Measurements from ENCODE around the gene PLB1. TPM values are rescaled to one million over a fixed set of nuclear protein-coding genes. Genes with fewer than 3 reads are reported as not detected.

Gene PLB1
- polyA plus RNA-seq, 1 experiment, result 0.38 TPM

- H3K36me3 ChIP-seq (ENCODE audit: control insufficient read depth, insufficient read depth, low read length), result no peaks in the 10 kb centered on the region
- no peak for DNase-seq (ENCODE audit: low read depth)
- no peak overlapping the region for H3K4me3 ChIP-seq (ENCODE audit: low read depth, low read length)
- ChIA-PET CTCF (interaction anchor here (0.5 to 1.8 kb wide), 2 partner anchors 12 to 25 kb away, joined by 3 read pairs; no protein-coding TSS in a partner anchor), POLR2A (no interaction called here)
- H3K27me3 ChIP-seq (ENCODE audit: control insufficient read depth, insufficient read depth, low read length), result no peaks in the 10 kb centered on the region
- TF ChIP-seq CTCF (IDR thresholded peaks at IDR 0.05; ENCODE audit: insufficient read depth, low read depth, low read length), result no peak
Observed at GRCh38 chr2:28678944-28679343, 183.1 kb downstream of the PLB1 start.

- no peak overlapping the region for H3K4me3 ChIP-seq (ENCODE audit: low read depth, low read length)
Observed at GRCh38 chr2:28680657-28681056, 184.8 kb downstream of the PLB1 start.

GRCh38 chr2:28681158-28681571 lies 185.3 kb downstream of the PLB1 start:
- ChIA-PET CTCF (no interaction called here), POLR2A (no interaction called here)
- DNase-seq (ENCODE audit: low read depth), result no peak
- no peak overlapping the region for H3K4me3 ChIP-seq (ENCODE audit: low read depth, low read length)
- no peaks in the 10 kb centered on the region for H3K36me3 ChIP-seq (ENCODE audit: control insufficient read depth, insufficient read depth, low read length)
- no peak for TF ChIP-seq CTCF (IDR thresholded peaks at IDR 0.05; ENCODE audit: insufficient read depth, low read depth, low read length)
- no peaks in the 10 kb centered on the region for H3K27me3 ChIP-seq (ENCODE audit: control insufficient read depth, insufficient read depth, low read length)

More at GRCh38 chr2:28680657-28681056, 184.8 kb downstream of the PLB1 start:
- CTCF ChIA-PET, result no interaction called here
- POLR2A ChIA-PET, result interaction anchor here (0.6 kb wide), 2 partner anchors 33 to 71 kb away, joined by 3 to 4 read pairs; no protein-coding TSS in a partner anchor
- no peak for TF ChIP-seq CTCF (IDR thresholded peaks at IDR 0.05; ENCODE audit: insufficient read depth, low read depth, low read length)
- DNase-seq (ENCODE audit: low read depth), result no peak
- Histone ChIP-seq H3K27me3 (ENCODE audit: control insufficient read depth, insufficient read depth, low read length) (no peaks in the 10 kb centered on the region), H3K36me3 (ENCODE audit: control insufficient read depth, insufficient read depth, low read length) (no peaks in the 10 kb centered on the region)

GRCh38 chr2:28681606-28682005 lies 185.7 kb downstream of the PLB1 start:
- no peak overlapping the region for H3K4me3 ChIP-seq (ENCODE audit: low read depth, low read length)
- no peak for TF ChIP-seq CTCF (IDR thresholded peaks at IDR 0.05; ENCODE audit: insufficient read depth, low read depth, low read length)
- POLR2A ChIA-PET, result no interaction called here
- H3K27me3 ChIP-seq (ENCODE audit: control insufficient read depth, insufficient read depth, low read length), result no peaks in the 10 kb centered on the region
- CTCF ChIA-PET, result no interaction called here
- H3K36me3 ChIP-seq (ENCODE audit: control insufficient read depth, insufficient read depth, low read length), result no peaks in the 10 kb centered on the region
- DNase-seq (ENCODE audit: low read depth), result no peak

- DNase-seq (ENCODE audit: low read depth), result no peak
- H3K27me3 ChIP-seq (ENCODE audit: control insufficient read depth, insufficient read depth, low read length), result no peaks in the 10 kb centered on the region
- CTCF ChIA-PET, result interaction anchor here (1.3 to 2.0 kb wide), 2 partner anchors 11 to 18 kb away, joined by 4 read pairs; no protein-coding TSS in a partner anchor
- POLR2A ChIA-PET, result interaction anchor here (0.5 to 0.9 kb wide), 3 partner anchors 12 to 67 kb away, joined by 3 read pairs; no protein-coding TSS in a partner anchor
- no peak overlapping the region for H3K4me3 ChIP-seq (ENCODE audit: low read depth, low read length)
- no peak for TF ChIP-seq CTCF (IDR thresholded peaks at IDR 0.05; ENCODE audit: insufficient read depth, low read depth, low read length)
- H3K36me3 ChIP-seq (ENCODE audit: control insufficient read depth, insufficient read depth, low read length), result no peaks in the 10 kb centered on the region
Observed at GRCh38 chr2:28683100-28683706, 187.3 kb downstream of the PLB1 start.
